IMR-90 (cell line): ENCODE measurements around the gene CACNA2D4. TPM values are rescaled to one million over a fixed set of nuclear protein-coding genes. Genes with fewer than 3 reads are reported as not detected.

Experiments used
- ATAC-seq: fragments of 200-7000 bp; cut with Tn5 transposase; 2 replicates; pipeline ENCODE4 v1.9.1; 2020; ENCODE audit warnings: low read depth, mild to moderate bottlenecking, moderate library complexity
- BruUV-seq: library from RNA; stranded (reverse); fragments of 400-500 nt; replicated peaks from 2 replicates; lab custom pipeline; 2021; lab: Mats Ljungman, UMichigan
- CTCF ChIA-PET: fragments of 300-600 bp; formaldehyde crosslinking; extraction: SDS; loops from one replicate; lab custom pipeline; 2021; ENCODE audit warnings: antibody characterized with exemption; lab: Yijun Ruan, JAX
- POLR2A ChIA-PET: fragments of 300-600 bp; sonication (Branson Sonifier 250); formaldehyde crosslinking; loops from one replicate; lab custom pipeline; 2022; ENCODE audit warnings: antibody characterized with exemption; ENCODE audit not compliant: unreplicated experiment; lab: Charles Lee
- DNase-seq: peaks from one replicate; pipeline ENCODE4 v3.0.0; 2013
- H2AFZ ChIP-seq: replicated peaks from 2 replicates; pipeline ENCODE3; 2013; ENCODE audit warnings: low read length, mild to moderate bottlenecking; ENCODE audit not compliant: poor library complexity
- H2AK5ac ChIP-seq: 2 replicates; pipeline ENCODE4 v1.6.1; 2013; ENCODE audit warnings: low read depth, low read length, inconsistent platforms
- H2AK9ac ChIP-seq: replicated peaks from 2 replicates; pipeline ENCODE3; 2013; ENCODE audit warnings: mild to moderate bottlenecking, low read depth, low read length, moderate library complexity; ENCODE audit not compliant: poor library complexity
- H2BK120ac ChIP-seq: 2 replicates; pipeline ENCODE4 v1.6.1; 2013; ENCODE audit warnings: low read depth, low read length, inconsistent platforms
- H2BK15ac ChIP-seq: 3 replicates; pipeline ENCODE4 v1.6.1; 2013; ENCODE audit warnings: low read depth, low read length, inconsistent platforms
- H2BK20ac ChIP-seq: 2 replicates; pipeline ENCODE4 v1.6.1; 2013; ENCODE audit warnings: low read depth, mild to moderate bottlenecking, inconsistent platforms, low read length, moderate library complexity
- H2BK5ac ChIP-seq: 2 replicates; pipeline ENCODE4 v1.6.1; 2013; ENCODE audit warnings: mild to moderate bottlenecking, low read depth, low read length, inconsistent platforms; ENCODE audit not compliant: poor library complexity, severe bottlenecking
- H3K14ac ChIP-seq: replicated peaks from 2 replicates; pipeline ENCODE4 v1.6.1; 2013; ENCODE audit warnings: low read depth, low read length, inconsistent platforms
- H3K18ac ChIP-seq: 2 replicates; pipeline ENCODE4 v1.6.1; 2013; ENCODE audit warnings: low read depth, low read length, control low read depth
- H3K23ac ChIP-seq: 2 replicates; pipeline ENCODE4 v1.6.1; 2013; ENCODE audit warnings: low read depth, low read length, inconsistent platforms
- H3K27ac ChIP-seq: 2 replicates; pipeline ENCODE4 v1.5.1; 2013; ENCODE audit warnings: mild to moderate bottlenecking, control low read depth, low read length; ENCODE audit not compliant: insufficient read depth
- H3K27me3 ChIP-seq: 2 replicates; pipeline ENCODE4 v1.6.1; 2013; ENCODE audit warnings: low read length; ENCODE audit not compliant: control insufficient read depth, insufficient read depth
- H3K36me3 ChIP-seq: 2 replicates; pipeline ENCODE4 v1.6.1; 2013; ENCODE audit warnings: low read length, mixed read lengths; ENCODE audit not compliant: control insufficient read depth, insufficient read depth
- H3K4ac ChIP-seq: 2 replicates; pipeline ENCODE4 v1.6.1; 2013; ENCODE audit warnings: low read depth, low read length, inconsistent platforms
- H3K4me1 ChIP-seq: 2 replicates; pipeline ENCODE4 v1.6.1; 2013; ENCODE audit warnings: low read length, mixed read lengths; ENCODE audit not compliant: control insufficient read depth, insufficient read depth
- H3K4me2 ChIP-seq: 2 replicates; pipeline ENCODE4 v1.6.1; 2013; ENCODE audit warnings: low read depth, mild to moderate bottlenecking, control low read depth, low read length, moderate library complexity
- H3K4me3 ChIP-seq: 2 replicates; pipeline ENCODE4 v1.5.1; 2013; ENCODE audit warnings: low read depth, mild to moderate bottlenecking, control low read depth, low read length, moderate library complexity; ENCODE audit not compliant: insufficient read depth
- H3K56ac ChIP-seq: 2 replicates; pipeline ENCODE4 v1.6.1; 2013; ENCODE audit warnings: low read length, inconsistent platforms; ENCODE audit not compliant: insufficient read depth; ENCODE audit errors: extremely low read depth
- H3K79me1 ChIP-seq, 2 experiments: 2 replicates each; pipeline ENCODE4 v1.6.1; 2013; ENCODE audit warnings: low read length in 2 of 2, inconsistent platforms in 1 of 2, low read depth in 1 of 2
- H3K9ac ChIP-seq: 2 replicates; pipeline ENCODE4 v1.6.1; 2013; ENCODE audit warnings: low read depth, low read length, control low read depth
- H3K9me1 ChIP-seq: 2 replicates; pipeline ENCODE4 v1.6.1; 2013; ENCODE audit warnings: low read length, inconsistent platforms; ENCODE audit not compliant: insufficient read depth
- H3K9me3 ChIP-seq: 2 replicates; pipeline ENCODE4 v1.6.1; 2013; ENCODE audit warnings: low read length; ENCODE audit not compliant: control insufficient read depth, insufficient read depth
- H4K20me1 ChIP-seq: 2 replicates; pipeline ENCODE4 v1.6.1; 2013; ENCODE audit warnings: low read length, inconsistent platforms; ENCODE audit not compliant: insufficient read depth
- H4K5ac ChIP-seq: 2 replicates; pipeline ENCODE4 v1.6.1; 2013; ENCODE audit warnings: mild to moderate bottlenecking, low read depth, low read length, control low read depth
- H4K8ac ChIP-seq, 2 experiments: 2 replicates each; pipeline ENCODE4 v1.6.1; 2013; ENCODE audit warnings: low read depth in 2 of 2, low read length in 2 of 2, control low read depth in 1 of 2, inconsistent platforms in 1 of 2
- H4K91ac ChIP-seq: 2 replicates; pipeline ENCODE4 v1.6.1; 2013; ENCODE audit warnings: low read depth, low read length, inconsistent platforms; ENCODE audit not compliant: insufficient read depth
- BHLHE40 ChIP-seq: fragments of 150-350 bp; IDR thresholded peaks from 2 replicates; pipeline ENCODE4 v1.6.1; 2016; ENCODE audit warnings: mild to moderate bottlenecking, low read depth, low read length
- CEBPB ChIP-seq: IDR thresholded peaks from 2 replicates; pipeline ENCODE4 v1.6.1; 2012; ENCODE audit warnings: low read depth, low read length, improper control_type of control experiment
- CHD1 ChIP-seq: IDR thresholded peaks from 2 replicates; pipeline ENCODE4 v1.6.1; 2012; ENCODE audit warnings: low read depth, low read length, improper control_type of control experiment
- CTCF ChIP-seq: conservative IDR thresholded peaks from 2 replicates; pipeline ENCODE4 v1.5.1; 2012; ENCODE audit warnings: mild to moderate bottlenecking, low read depth, low read length, improper control_type of control experiment
- ELK1 ChIP-seq: fragments of 150-350 bp; IDR thresholded peaks from 2 replicates; pipeline ENCODE4 v1.6.1; 2016; ENCODE audit warnings: low read depth, mild to moderate bottlenecking, low read length, moderate library complexity, borderline replicate concordance
- FOS ChIP-seq: fragments of 150-350 bp; IDR thresholded peaks from 2 replicates; pipeline ENCODE4 v1.6.1; 2016; ENCODE audit warnings: low read depth, low read length
- MAFK ChIP-seq: IDR thresholded peaks from 2 replicates; pipeline ENCODE4 v1.6.1; 2012; ENCODE audit warnings: low read depth, low read length, improper control_type of control experiment
- MAZ ChIP-seq: IDR thresholded peaks from 2 replicates; pipeline ENCODE4 v1.6.1; 2012; ENCODE audit warnings: low read depth, mild to moderate bottlenecking, low read length, improper control_type of control experiment, moderate library complexity, borderline replicate concordance
- MXI1 ChIP-seq: IDR thresholded peaks from 2 replicates; pipeline ENCODE4 v1.6.1; 2012; ENCODE audit warnings: low read depth, mild to moderate bottlenecking, low read length, moderate library complexity, borderline replicate concordance
- NFE2L2 ChIP-seq: fragments of 150-350 bp; IDR thresholded peaks from 2 replicates; pipeline ENCODE4 v1.6.1; 2016; ENCODE audit warnings: low read depth, mild to moderate bottlenecking, low read length
- POLR2A ChIP-seq: IDR thresholded peaks from 2 replicates; pipeline ENCODE4 v1.6.1; 2012; ENCODE audit warnings: mild to moderate bottlenecking, low read depth, low read length
- RAD21 ChIP-seq: IDR thresholded peaks from 2 replicates; pipeline ENCODE4 v1.6.1; 2012; ENCODE audit warnings: low read length, improper control_type of control experiment
- RCOR1 ChIP-seq: IDR thresholded peaks from 2 replicates; pipeline ENCODE4 v1.6.1; 2012; ENCODE audit warnings: mild to moderate bottlenecking, low read length, improper control_type of control experiment; ENCODE audit not compliant: insufficient replicate concordance
- RFX5 ChIP-seq: IDR thresholded peaks from 2 replicates; pipeline ENCODE4 v1.8.0; 2012; ENCODE audit warnings: low read depth, mild to moderate bottlenecking, low read length, moderate library complexity
- SMC3 ChIP-seq: fragments of 150-350 bp; IDR thresholded peaks from 2 replicates; pipeline ENCODE4 v1.6.1; 2016; ENCODE audit warnings: low read depth, mild to moderate bottlenecking, antibody characterized with exemption, low read length, moderate library complexity
- USF2 ChIP-seq: fragments of 150-350 bp; IDR thresholded peaks from 2 replicates; pipeline ENCODE4 v1.6.1; 2017; ENCODE audit warnings: mild to moderate bottlenecking, antibody characterized with exemption, low read length, low read depth
- WGBS, 2 experiments: methylation state at CpG; one replicate each; pipeline versions ENCODE4 v1.1.5 to v1.1.7; 2013; ENCODE audit warnings: missing lambda C conversion rate in 2 of 2; ENCODE audit not compliant: insufficient read length in 1 of 2; ENCODE audit errors: extremely low coverage in 2 of 2; 5-methylcytosine and 5-hydroxymethylcytosine counted together
- dilution Hi-C: fragments of 300-500 bp; cut with HindIII; formaldehyde crosslinking; loops from one replicate; pipeline ENCODE4 v1.14.3; 2018; ENCODE audit warnings: low sequenced_read_pairs; ENCODE audit not compliant: unreplicated experiment
- in situ Hi-C: fragments of 300-500 bp; cut with MboI; formaldehyde crosslinking; loops from 3 replicates; pipeline ENCODE4 v1.14.3; 2019; ENCODE audit warnings: low sequenced_read_pairs, inconsistent platforms, mixed read lengths
- intact Hi-C: fragments of 100-400 bp; cut with micrococcal nuclease; formaldehyde crosslinking; loops from 2 replicates; pipeline ENCODE4 v1.10.0; 2022
- polyA plus RNA-seq, 3 experiments: library from polyadenylated mRNA; depleted of rRNA; stranded (reverse); fragments of >200 nt; gene quantifications; 2 replicates each; pipeline ENCODE4 v1.2.3, GENCODE V29; 2012; ENCODE audit warnings: low replicate concordance in 1 of 3
- total RNA-seq: library from RNA; depleted of rRNA; stranded (reverse); fragments of >200 nt; gene quantifications from 2 replicates; pipeline ENCODE4 v1.2.3, GENCODE V29; 2012

The CACNA2D4 gene
- total and polyA plus RNA-seq, 2 of the 4 experiments (the other 2 are of a cell fraction), result 0.18 to 0.22 TPM

- no peak for ATAC-seq
- intact Hi-C loops, result no loop called here
- peaks cover 32% of the 10 kb centered on the region for H3K27me3 ChIP-seq
These were observed 60.6 kb downstream of the CACNA2D4 start for GRCh38 chr12:1857821-1858220.

More at GRCh38 chr12:1857821-1858220, 60.6 kb downstream of the CACNA2D4 start:
- Histone ChIP-seq H3K27ac (no peak overlapping the region), H3K4me3 (no peak overlapping the region), H2BK5ac (no peak overlapping the region), H2AK5ac (no peak overlapping the region), H3K36me3 (no peaks in the 10 kb centered on the region), H3K4ac (no peak overlapping the region), H3K9me3 (peaks cover 23% of the 10 kb centered on the region), H3K14ac (no peak overlapping the region), H2BK20ac (no peak overlapping the region), H3K23ac (no peak overlapping the region), H3K18ac (no peak overlapping the region), H3K9ac (no peak overlapping the region), H2AK9ac (no peak overlapping the region), H3K4me1 (no peaks in the 10 kb centered on the region), H3K56ac (no peak overlapping the region), H4K5ac (no peak overlapping the region), H3K9me1 (no peaks in the 10 kb centered on the region), H4K91ac (no peak overlapping the region), H3K79me1 (no peaks in the 10 kb centered on the region), H4K8ac (no peak overlapping the region), H4K20me1 (no peaks in the 10 kb centered on the region), H2AFZ (no peak overlapping the region), H2BK120ac (no peak overlapping the region), H2BK15ac (no peak overlapping the region), H3K4me2 (no peak overlapping the region)
- CTCF ChIA-PET, result no interaction called here
- POLR2A ChIA-PET, result no interaction called here
- WGBS, 2 experiments, result 58% methylated on average over 2 of the region's 7 CpGs; no CpG with 5 or more reads in 1 of the 2 experiments
- no peak for DNase-seq
- no TSS peak for BruUV-seq
- dilution Hi-C loops, result no loop called here
- TF ChIP-seq SMC3 (no peak), MAZ (no peak), CTCF (no peak), ELK1 (no peak), BHLHE40 (no peak), MXI1 (no peak), CEBPB (no peak), CHD1 (no peak), NFE2L2 (no peak), USF2 (no peak), RAD21 (no peak), POLR2A (no peak), FOS (no peak), RFX5 (no peak), RCOR1 (no peak), MAFK (no peak)
- in situ Hi-C loops, result no loop called here
